T-helper 2 cell (primary cell): Measurements from ENCODE around the gene CCDC154.
"Not testable (repeated sequence)": the region's sequence is repeated elsewhere in the genome, so short reads cannot be mapped to it uniquely, and the experiment has no call there.

Source experiments
- DNase-seq, 5 experiments: peaks; one replicate each; pipeline versions ENCODE4 v3.0.0 to v3.0.0-alpha.2; 2012 to 2022

Gene CCDC154

GRCh38 chr16:1474082-1474795, 29.9 kb upstream of the CCDC154 start:
- DNase-seq, result no peak

- no peak for DNase-seq
These were observed 28.6 kb upstream of the CCDC154 start for GRCh38 chr16:1472974-1473373.

DNA sequence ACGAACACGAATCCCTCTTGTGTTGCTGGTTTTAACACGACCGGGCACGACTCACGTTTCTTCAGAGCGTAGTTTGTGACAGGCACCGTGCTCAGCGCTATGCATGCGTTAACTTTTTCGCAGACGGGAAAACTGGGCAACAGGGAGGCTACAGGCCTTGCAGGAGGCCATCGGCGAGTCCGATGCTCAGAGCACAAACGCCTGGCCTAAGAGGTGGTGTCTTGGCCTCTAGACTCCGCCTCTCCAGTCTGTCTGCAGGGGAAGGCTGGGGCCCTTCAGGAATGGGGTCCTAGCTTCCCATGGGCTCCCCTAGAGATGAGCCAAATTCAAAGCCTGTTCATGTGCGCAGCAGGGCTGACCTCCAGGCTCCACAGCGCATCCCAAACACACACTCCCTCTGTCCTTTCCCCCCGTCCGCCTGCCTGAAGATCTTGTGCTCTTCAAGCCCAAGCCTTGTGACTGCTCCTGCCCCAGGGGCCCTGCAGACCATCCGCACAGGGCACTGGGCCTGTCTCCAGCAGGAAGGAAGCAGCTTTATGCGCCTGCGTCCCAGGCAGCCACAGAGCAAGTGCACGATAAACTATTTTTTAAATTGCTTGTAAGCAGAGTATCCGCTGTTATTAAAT, 27.3 kb upstream of the CCDC154 start:
- no peak for DNase-seq

DNA sequence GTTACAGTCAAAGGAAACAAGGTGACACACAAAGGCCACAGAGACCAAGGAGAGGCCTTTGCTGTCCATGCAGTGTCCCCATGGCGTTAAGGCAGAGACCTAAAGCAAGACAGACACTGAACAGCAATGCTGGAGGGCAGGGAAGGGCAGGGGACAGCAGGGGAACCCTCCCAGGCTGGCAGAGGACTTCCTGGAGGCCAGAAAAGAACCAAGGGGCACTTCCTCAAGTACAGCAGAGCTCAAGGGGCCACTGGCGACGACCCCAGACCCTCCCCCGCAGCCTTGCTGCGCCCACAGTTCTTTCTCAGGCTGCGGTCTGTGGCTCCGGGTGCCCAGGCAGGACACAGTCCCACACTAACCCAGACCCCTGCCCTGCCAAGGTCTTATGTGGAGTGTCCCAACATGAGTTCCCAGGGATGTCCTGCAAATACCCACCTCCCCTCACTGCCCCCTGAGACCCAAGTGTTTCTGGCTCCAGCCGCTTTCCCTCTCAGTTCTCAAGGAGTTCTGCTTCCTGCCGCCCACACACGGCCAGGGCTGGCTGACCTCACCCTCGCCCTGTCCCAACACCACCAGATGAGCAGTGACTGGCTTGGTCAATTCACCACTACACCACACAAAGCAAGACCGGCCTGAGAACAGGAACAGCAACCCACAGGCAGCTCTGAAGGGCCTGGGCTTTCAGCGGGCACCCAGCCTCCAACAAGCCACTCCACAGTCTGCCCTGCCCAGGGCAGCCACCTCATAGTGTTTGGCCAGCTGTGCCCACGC, 26.3 kb upstream of the CCDC154 start:
- no peak for DNase-seq

GRCh38 chr16:1469693-1470201, 25.4 kb upstream of the CCDC154 start:
- DNase-seq, result no peak

GRCh38 chr16:1469141-1469540, 24.8 kb upstream of the CCDC154 start:
- not testable (repeated sequence) for DNase-seq

DNA sequence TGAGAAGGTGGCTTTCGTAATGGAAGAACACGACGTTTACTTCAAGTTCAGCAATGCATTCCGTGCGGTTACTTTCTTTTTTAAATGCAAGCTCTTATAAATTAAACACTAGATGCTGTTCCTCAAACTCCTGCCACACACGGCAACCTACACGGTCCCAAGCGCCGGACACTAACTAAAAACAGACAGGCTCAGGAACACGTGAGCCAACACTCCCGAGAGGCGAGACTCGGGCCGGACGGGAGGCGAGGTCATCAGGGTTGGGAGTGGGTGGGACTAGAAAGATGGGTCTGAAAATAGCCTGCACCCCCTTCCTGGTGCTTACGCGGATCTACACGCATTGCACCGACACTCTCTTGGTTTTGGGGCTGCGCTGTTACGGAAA, 24.1 kb upstream of the CCDC154 start:
- no peak for DNase-seq

GRCh38 chr16:1466968-1467521, 22.7 kb upstream of the CCDC154 start:
- no peak for DNase-seq

- no peak for DNase-seq
These were observed 21.7 kb upstream of the CCDC154 start for GRCh38 chr16:1466054-1466453.

- no peak for DNase-seq
These were observed 21.2 kb upstream of the CCDC154 start for GRCh38 chr16:1465567-1465915.

- no peak for DNase-seq
These were observed 20.7 kb upstream of the CCDC154 start for GRCh38 chr16:1464894-1465566.

- no peak for DNase-seq
These were observed 20.0 kb upstream of the CCDC154 start for GRCh38 chr16:1464196-1464893.

DNA sequence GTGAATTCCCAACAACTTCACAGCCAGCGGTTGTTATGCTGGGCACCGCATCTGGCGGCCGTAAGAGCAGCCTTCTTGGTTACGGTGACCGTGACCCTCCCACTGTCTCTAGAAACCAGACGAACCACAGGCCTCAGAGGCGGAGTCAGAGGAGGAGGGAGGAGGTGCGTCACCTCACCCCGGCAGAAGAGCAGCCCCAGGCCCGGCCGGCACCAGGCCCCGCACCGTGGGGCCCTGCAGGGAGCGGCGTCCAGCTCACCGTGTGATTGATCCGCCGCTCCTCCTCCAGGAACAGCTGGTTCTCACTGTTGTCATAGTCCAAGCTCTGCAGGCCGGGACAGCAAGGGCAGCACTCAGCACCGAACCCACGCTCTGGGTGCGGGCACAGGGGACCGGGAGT, 16.8 kb upstream of the CCDC154 start:
- DNase-seq, result no peak

DNA sequence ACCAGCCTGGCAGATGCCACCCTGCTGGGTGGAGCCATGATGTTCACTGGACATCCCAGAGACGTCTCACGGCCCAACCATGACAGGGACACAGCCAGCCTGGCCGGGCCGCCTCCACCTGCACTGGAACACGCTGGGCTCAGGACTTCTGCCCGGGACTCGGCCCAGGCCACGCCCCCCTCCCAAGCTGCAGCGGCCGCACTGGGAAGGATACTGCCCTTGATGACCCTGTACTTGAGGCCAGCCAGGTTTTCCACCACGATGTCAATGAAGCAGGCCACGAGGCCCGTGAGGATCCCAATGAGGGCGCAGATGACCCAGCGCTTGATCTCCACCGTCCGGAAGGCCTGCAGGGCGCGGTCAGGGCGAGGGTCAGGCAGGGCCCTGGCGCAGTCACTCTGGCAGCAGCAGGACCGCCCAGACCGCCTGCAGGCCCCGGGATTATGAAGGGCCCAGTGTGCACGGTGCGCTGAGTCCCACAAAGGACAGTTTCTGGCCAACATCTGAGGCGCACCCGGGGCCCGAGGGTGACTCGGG, 16.3 kb upstream of the CCDC154 start:
- no peak for DNase-seq

- no peak for DNase-seq
These were observed 15.6 kb upstream of the CCDC154 start for GRCh38 chr16:1459967-1460366.

GRCh38 chr16:1458977-1459341, 14.6 kb upstream of the CCDC154 start:
- no peak for DNase-seq

GRCh38 chr16:1458336-1458976, 14.1 kb upstream of the CCDC154 start:
- no peak for DNase-seq

GRCh38 chr16:1457489-1458245, 13.3 kb upstream of the CCDC154 start:
- no peak for DNase-seq

DNA sequence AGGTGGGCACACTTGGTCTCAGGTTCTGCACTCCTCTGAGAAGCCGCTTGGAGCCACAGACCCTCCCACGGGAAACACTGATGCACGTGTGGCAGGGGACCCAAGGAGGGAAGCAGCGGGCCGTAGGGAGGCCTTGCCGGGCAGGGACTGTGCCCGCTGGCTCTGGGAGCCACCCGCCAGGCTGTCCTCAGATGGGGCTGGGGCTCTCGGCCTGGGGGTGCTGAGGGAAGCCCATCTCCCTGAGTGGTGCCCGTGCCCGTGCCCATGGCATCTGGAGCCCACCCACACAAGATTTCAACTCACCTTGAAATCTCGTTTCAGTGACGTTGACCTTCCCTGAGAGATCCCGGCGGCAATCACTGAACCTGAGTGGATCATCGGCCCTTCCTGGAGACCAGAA, 12.6 kb upstream of the CCDC154 start:
- DNase-seq, result no peak
